H4 (cell line): Measurements from ENCODE around the gene TNFAIP8L1. TPM values are rescaled to one million over a fixed set of nuclear protein-coding genes. Genes with fewer than 3 reads are reported as not detected.
"Not testable (repeated sequence)": the region's sequence is repeated elsewhere in the genome, so short reads cannot be mapped to it uniquely, and the experiment has no call there.

Source experiments
- DNase-seq: peaks from one replicate; pipeline ENCODE4 v3.0.0-alpha.2; 2015; ENCODE audit warnings: low spot score
- total RNA-seq: library from RNA; depleted of rRNA; stranded (reverse); fragments of >200 nt; shearing (Covaris generic); gene quantifications from 2 replicates; pipeline ENCODE4 v1.2.3, GENCODE V29; 2014; rRNA removed

Gene TNFAIP8L1
- total RNA-seq, result 2.7 and 2.8 TPM in 2 replicates

GRCh38 chr19:4638828-4639530, at the start of gene TNFAIP8L1:
TSS of gene TNFAIP8L1 (plus strand) at chr19:4639516. CDS start at chr19:4651870, 12,354 bp downstream.
- peak; percentile 88 for DNase-seq

GRCh38 chr19:4589579-4590410, 49.5 kb upstream of the TNFAIP8L1 start:
- no peak for DNase-seq

GRCh38 chr19:4590559-4590958, 48.8 kb upstream of the TNFAIP8L1 start:
- no peak for DNase-seq

- DNase-seq, result no peak
Measured at GRCh38 chr19:4591320-4591719, 48.0 kb upstream of the TNFAIP8L1 start.

GRCh38 chr19:4592445-4592844, 46.9 kb upstream of the TNFAIP8L1 start:
- no peak for DNase-seq

- no peak for DNase-seq
Measured at GRCh38 chr19:4593409-4593851, 45.9 kb upstream of the TNFAIP8L1 start.

GRCh38 chr19:4594201-4594600, 45.1 kb upstream of the TNFAIP8L1 start:
- no peak for DNase-seq

GRCh38 chr19:4595158-4595557, 44.2 kb upstream of the TNFAIP8L1 start:
- DNase-seq, result not testable (repeated sequence)

- no peak for DNase-seq
Measured at GRCh38 chr19:4596033-4596904, 43.0 kb upstream of the TNFAIP8L1 start.

GRCh38 chr19:4597278-4597974, 41.9 kb upstream of the TNFAIP8L1 start:
- DNase-seq, result no peak

- DNase-seq, result no peak
Measured at GRCh38 chr19:4597975-4598671, 41.2 kb upstream of the TNFAIP8L1 start.

- DNase-seq, result no peak
Measured at GRCh38 chr19:4598712-4599111, 40.6 kb upstream of the TNFAIP8L1 start.

- DNase-seq, result no peak
Measured at GRCh38 chr19:4600082-4600481, 39.2 kb upstream of the TNFAIP8L1 start.

GRCh38 chr19:4600893-4601292, 38.4 kb upstream of the TNFAIP8L1 start:
- DNase-seq, result no peak

- no peak for DNase-seq
Measured at GRCh38 chr19:4602173-4602788, 37.0 kb upstream of the TNFAIP8L1 start.

- DNase-seq, result no peak
Measured at GRCh38 chr19:4602915-4603314, 36.4 kb upstream of the TNFAIP8L1 start.

- no peak for DNase-seq
Measured at GRCh38 chr19:4604912-4605311, 34.4 kb upstream of the TNFAIP8L1 start.

GRCh38 chr19:4606181-4606580, 33.1 kb upstream of the TNFAIP8L1 start:
- DNase-seq, result no peak

GRCh38 chr19:4606921-4607678, 32.2 kb upstream of the TNFAIP8L1 start:
- DNase-seq, result no peak
